Cardiac septum (tissue), 1 donor: Measurements from ENCODE around the gene ADAMTSL3. TPM values are rescaled to one million over a fixed set of nuclear protein-coding genes. Genes with fewer than 3 reads are reported as not detected.

Experiments used
- DNase-seq: peaks from one replicate; pipeline ENCODE4 v3.0.0-alpha.2; 2020; ENCODE audit warnings: low spot score
- intact Hi-C: fragments of 100-400 bp; cut with DNase I; formaldehyde crosslinking; loops from one replicate; pipeline ENCODE4 v1.14.0; 2022
- total RNA-seq: library from RNA; stranded (reverse); fragmentation: NEBNext Ultra II Directional; extraction: Animal tissue kit (Norgen Biotek cat#: 25700); gene quantifications from one replicate; pipeline ENCODE4 v1.2.1, GENCODE V29; 2021
- donor health status: DM: no; HTN: no; CAD: no.

ADAMTSL3 gene
- total RNA-seq, 1 donor from 2014 or later: 9.8 TPM

- DNase-seq: peak; percentile 74
- intact Hi-C loops: loop anchor here (5.0 kb wide), 3 partner anchors 43 to 188 kb away; no protein-coding TSS in a partner anchor
Observed at GRCh38 chr15:83654379-83655236, 685 bp downstream of the ADAMTSL3 start.

GRCh38 chr15:83655237-83655616 lies 1.3 kb downstream of the ADAMTSL3 start:
- peak; percentile 35 for DNase-seq
- intact Hi-C loops: loop anchor here (5.0 kb wide), 2 partner anchors 42 to 92 kb away; no protein-coding TSS in a partner anchor

- intact Hi-C loops: loop anchor here (5.0 kb wide), 2 partner anchors 41 to 91 kb away; no protein-coding TSS in a partner anchor
- peak; percentile 36 for DNase-seq
Observed at GRCh38 chr15:83656192-83656591, 2.3 kb downstream of the ADAMTSL3 start.

GRCh38 chr15:83656943-83657528 lies 3.1 kb downstream of the ADAMTSL3 start:
- intact Hi-C loops: loop anchor here (5.0 kb wide), 2 partner anchors 40 to 90 kb away; no protein-coding TSS in a partner anchor

GRCh38 chr15:83657549-83657948 lies 3.6 kb downstream of the ADAMTSL3 start:
- intact Hi-C loops: loop anchor here (5.0 kb wide), 2 partner anchors 40 to 90 kb away; no protein-coding TSS in a partner anchor

More at GRCh38 chr15:83656943-83657528, 3.1 kb downstream of the ADAMTSL3 start:
- DNase-seq: no peak

GRCh38 chr15:83658430-83659416 lies 4.8 kb downstream of the ADAMTSL3 start:
- intact Hi-C loops: loop anchor here (5.0 kb wide), 2 partner anchors 39 to 89 kb away; no protein-coding TSS in a partner anchor
- DNase-seq: peak; percentile 75

More at GRCh38 chr15:83657549-83657948, 3.6 kb downstream of the ADAMTSL3 start:
- peak; percentile 39 for DNase-seq

GRCh38 chr15:83659417-83659812 lies 5.5 kb downstream of the ADAMTSL3 start:
- DNase-seq: peak; percentile 31
- intact Hi-C loops: loop anchor here (5.0 kb wide), 2 partner anchors 38 to 88 kb away; no protein-coding TSS in a partner anchor

- intact Hi-C loops: no loop called here
- no peak for DNase-seq
Observed at GRCh38 chr15:83665480-83665879, 11.6 kb downstream of the ADAMTSL3 start.

- intact Hi-C loops: no loop called here
- DNase-seq: no peak
Observed at GRCh38 chr15:83670672-83671229, 16.8 kb downstream of the ADAMTSL3 start.

- DNase-seq: no peak
- intact Hi-C loops: no loop called here
Observed at GRCh38 chr15:83671603-83672002, 17.7 kb downstream of the ADAMTSL3 start.

GRCh38 chr15:83673385-83673784 lies 19.5 kb downstream of the ADAMTSL3 start:
- DNase-seq: no peak
- intact Hi-C loops: no loop called here

GRCh38 chr15:83682476-83683088 lies 28.7 kb downstream of the ADAMTSL3 start:
- intact Hi-C loops: no loop called here
- DNase-seq: no peak

GRCh38 chr15:83685916-83686332 lies 32.0 kb downstream of the ADAMTSL3 start:
- DNase-seq: no peak
- intact Hi-C loops: no loop called here

GRCh38 chr15:83688201-83688600 lies 34.3 kb downstream of the ADAMTSL3 start:
- no peak for DNase-seq
- intact Hi-C loops: no loop called here

- intact Hi-C loops: no loop called here
- no peak for DNase-seq
Observed at GRCh38 chr15:83690676-83691075, 36.8 kb downstream of the ADAMTSL3 start.

- DNase-seq: no peak
- intact Hi-C loops: no loop called here
Observed at GRCh38 chr15:83692746-83693581, 39.0 kb downstream of the ADAMTSL3 start.

GRCh38 chr15:83694015-83694414 lies 40.1 kb downstream of the ADAMTSL3 start:
- intact Hi-C loops: no loop called here
- no peak for DNase-seq

- intact Hi-C loops: no loop called here
- no peak for DNase-seq
Observed at GRCh38 chr15:83694536-83694935, 40.6 kb downstream of the ADAMTSL3 start.
